ENCODE data around the gene IGFBP3. TPM values are rescaled to one million over a fixed set of nuclear protein-coding genes. Genes with fewer than 3 reads are reported as not detected.

The IGFBP3 gene
- total and polyA plus RNA-seq, 2 of the 13 experiments (the other 11 are each of a cell fraction or from before 2014, with no cell fraction given), result 57.5 TPM; not detected in 1

DNA sequence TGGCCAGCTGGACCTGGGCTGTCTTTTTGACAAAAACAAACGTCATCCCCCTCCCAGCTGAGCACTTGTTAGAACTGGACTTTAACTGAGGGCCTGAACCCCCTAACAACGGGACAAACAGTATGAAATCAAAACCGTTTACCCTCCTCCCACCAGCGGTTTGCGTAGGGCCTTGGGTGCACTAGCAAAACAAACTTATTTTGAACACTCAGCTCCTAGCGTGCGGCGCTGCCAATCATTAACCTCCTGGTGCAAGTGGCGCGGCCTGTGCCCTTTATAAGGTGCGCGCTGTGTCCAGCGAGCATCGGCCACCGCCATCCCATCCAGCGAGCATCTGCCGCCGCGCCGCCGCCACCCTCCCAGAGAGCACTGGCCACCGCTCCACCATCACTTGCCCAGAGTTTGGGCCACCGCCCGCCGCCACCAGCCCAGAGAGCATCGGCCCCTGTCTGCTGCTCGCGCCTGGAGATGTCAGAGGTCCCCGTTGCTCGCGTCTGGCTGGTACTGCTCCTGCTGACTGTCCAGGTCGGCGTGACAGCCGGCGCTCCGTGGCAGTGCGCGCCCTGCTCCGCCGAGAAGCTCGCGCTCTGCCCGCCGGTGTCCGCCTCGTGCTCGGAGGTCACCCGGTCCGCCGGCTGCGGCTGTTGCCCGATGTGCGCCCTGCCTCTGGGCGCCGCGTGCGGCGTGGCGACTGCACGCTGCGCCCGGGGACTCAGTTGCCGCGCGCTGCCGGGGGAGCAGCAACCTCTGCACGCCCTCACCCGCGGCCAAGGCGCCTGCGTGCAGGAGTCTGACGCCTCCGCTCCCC, 32.7 kb downstream of the IGFBP3 start, which contains the start of gene IGFBP1 (continued):
- TF ChIP-seq HNRNPUL1 (IDR thresholded peaks at IDR 0.05; ENCODE audit: low read depth, low read length), result peak; percentile 87
- TF ChIP-seq ZNF589 (CRISPR knock-in tag; conservative IDR thresholded peaks at IDR 0.05), result peak; percentile 98
- TF ChIP-seq, protein P1, sequence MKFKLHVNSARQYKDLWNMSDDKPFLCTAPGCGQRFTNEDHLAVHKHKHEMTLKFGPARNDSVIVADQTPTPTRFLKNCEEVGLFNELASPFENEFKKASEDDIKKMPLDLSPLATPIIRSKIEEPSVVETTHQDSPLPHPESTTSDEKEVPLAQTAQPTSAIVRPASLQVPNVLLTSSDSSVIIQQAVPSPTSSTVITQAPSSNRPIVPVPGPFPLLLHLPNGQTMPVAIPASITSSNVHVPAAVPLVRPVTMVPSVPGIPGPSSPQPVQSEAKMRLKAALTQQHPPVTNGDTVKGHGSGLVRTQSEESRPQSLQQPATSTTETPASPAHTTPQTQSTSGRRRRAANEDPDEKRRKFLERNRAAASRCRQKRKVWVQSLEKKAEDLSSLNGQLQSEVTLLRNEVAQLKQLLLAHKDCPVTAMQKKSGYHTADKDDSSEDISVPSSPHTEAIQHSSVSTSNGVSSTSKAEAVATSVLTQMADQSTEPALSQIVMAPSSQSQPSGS (CRISPR knock-in tag; IDR thresholded peaks at IDR 0.05), result peak; percentile 65; the same call in 1 of the 2 replicates
- TF ChIP-seq ZNF17 (CRISPR knock-in tag; IDR thresholded peaks at IDR 0.05), result peak; percentile 64; the same call in 1 of the 2 replicates
- no peak for TF ChIP-seq ZNF720 (CRISPR knock-in tag; IDR thresholded peaks at IDR 0.05)
- TF ChIP-seq, protein P2, sequence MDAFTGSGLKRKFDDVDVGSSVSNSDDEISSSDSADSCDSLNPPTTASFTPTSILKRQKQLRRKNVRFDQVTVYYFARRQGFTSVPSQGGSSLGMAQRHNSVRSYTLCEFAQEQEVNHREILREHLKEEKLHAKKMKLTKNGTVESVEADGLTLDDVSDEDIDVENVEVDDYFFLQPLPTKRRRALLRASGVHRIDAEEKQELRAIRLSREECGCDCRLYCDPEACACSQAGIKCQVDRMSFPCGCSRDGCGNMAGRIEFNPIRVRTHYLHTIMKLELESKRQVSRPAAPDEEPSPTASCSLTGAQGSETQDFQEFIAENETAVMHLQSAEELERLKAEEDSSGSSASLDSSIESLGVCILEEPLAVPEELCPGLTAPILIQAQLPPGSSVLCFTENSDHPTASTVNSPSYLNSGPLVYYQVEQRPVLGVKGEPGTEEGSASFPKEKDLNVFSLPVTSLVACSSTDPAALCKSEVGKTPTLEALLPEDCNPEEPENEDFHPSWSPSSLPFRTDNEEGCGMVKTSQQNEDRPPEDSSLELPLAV (CRISPR knock-in tag; conservative IDR thresholded peaks at IDR 0.05; ENCODE audit: low read depth), result no peak; the same call in 1 of the 2 replicates
- no peak for TF ChIP-seq TCF12 (IDR thresholded peaks at IDR 0.05)
- TF ChIP-seq TCF12 (CRISPR knock-in tag; IDR thresholded peaks at IDR 0.05), result peak; percentile 91
- peak; percentile 99 for TF ChIP-seq ZNF891 (CRISPR knock-in tag; IDR thresholded peaks at IDR 0.05)
- no peak for TF ChIP-seq CC2D1A (CRISPR knock-in tag; IDR thresholded peaks at IDR 0.05)
- TF ChIP-seq FOXO1 (CRISPR knock-in tag; IDR thresholded peaks at IDR 0.05), result peak; percentile 86
- no peak for TF ChIP-seq HMGA1 (CRISPR knock-in tag; conservative IDR thresholded peaks at IDR 0.05)
- no peak; the same call in 1 of the 2 replicates for TF ChIP-seq ZNF460 (CRISPR knock-in tag; IDR thresholded peaks at IDR 0.05; ENCODE audit: borderline replicate concordance)
- no peak for TF ChIP-seq RORA (CRISPR knock-in tag; IDR thresholded peaks at IDR 0.05)
- peak; percentile 85 for TF ChIP-seq ARNT2 (CRISPR knock-in tag; IDR thresholded peaks at IDR 0.05; ENCODE audit: low read depth)
- TF ChIP-seq HMG20B (CRISPR knock-in tag; conservative IDR thresholded peaks at IDR 0.05), result no peak
- TF ChIP-seq, protein P3, sequence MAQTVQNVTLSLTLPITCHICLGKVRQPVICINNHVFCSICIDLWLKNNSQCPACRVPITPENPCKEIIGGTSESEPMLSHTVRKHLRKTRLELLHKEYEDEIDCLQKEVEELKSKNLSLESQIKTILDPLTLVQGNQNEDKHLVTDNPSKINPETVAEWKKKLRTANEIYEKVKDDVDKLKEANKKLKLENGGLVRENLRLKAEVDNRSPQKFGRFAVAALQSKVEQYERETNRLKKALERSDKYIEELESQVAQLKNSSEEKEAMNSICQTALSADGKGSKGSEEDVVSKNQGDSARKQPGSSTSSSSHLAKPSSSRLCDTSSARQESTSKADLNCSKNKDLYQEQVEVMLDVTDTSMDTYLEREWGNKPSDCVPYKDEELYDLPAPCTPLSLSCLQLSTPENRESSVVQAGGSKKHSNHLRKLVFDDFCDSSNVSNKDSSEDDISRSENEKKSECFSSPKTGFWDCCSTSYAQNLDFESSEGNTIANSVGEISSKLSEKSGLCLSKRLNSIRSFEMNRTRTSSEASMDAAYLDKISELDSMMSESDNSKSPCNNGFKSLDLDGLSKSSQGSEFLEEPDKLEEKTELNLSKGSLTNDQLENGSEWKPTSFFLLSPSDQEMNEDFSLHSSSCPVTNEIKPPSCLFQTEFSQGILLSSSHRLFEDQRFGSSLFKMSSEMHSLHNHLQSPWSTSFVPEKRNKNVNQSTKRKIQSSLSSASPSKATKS (CRISPR knock-in tag; IDR thresholded peaks at IDR 0.05), result peak; percentile 97
- peak; percentile 71 for TF ChIP-seq AGO2 (optimal IDR thresholded peaks at IDR 0.05; ENCODE audit: low read depth, low read length)
- peak; percentile 98 for TF ChIP-seq KLF6 (CRISPR knock-in tag; IDR thresholded peaks at IDR 0.05)
- TF ChIP-seq, protein P4, sequence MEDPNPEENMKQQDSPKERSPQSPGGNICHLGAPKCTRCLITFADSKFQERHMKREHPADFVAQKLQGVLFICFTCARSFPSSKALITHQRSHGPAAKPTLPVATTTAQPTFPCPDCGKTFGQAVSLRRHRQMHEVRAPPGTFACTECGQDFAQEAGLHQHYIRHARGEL (CRISPR knock-in tag; IDR thresholded peaks at IDR 0.05), result peak; percentile 69; the same call in 1 of the 2 replicates
- TF ChIP-seq, protein P5, sequence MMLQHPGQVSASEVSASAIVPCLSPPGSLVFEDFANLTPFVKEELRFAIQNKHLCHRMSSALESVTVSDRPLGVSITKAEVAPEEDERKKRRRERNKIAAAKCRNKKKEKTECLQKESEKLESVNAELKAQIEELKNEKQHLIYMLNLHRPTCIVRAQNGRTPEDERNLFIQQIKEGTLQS (CRISPR knock-in tag; IDR thresholded peaks at IDR 0.05), result no peak
- TF ChIP-seq PAX8 (CRISPR knock-in tag; IDR thresholded peaks at IDR 0.05; ENCODE audit: borderline replicate concordance), result 0 out of 2 replicates have a peak, but pooled peaks have one; percentile 50
- peak; percentile 87; the same call in 1 of the 2 replicates for TF ChIP-seq ZNF772 (CRISPR knock-in tag; IDR thresholded peaks at IDR 0.05)

All from HepG2 (cell line).